Neural cell (in vitro differentiated cells): ENCODE measurements around the gene QKI. TPM values are rescaled to one million over a fixed set of nuclear protein-coding genes. Genes with fewer than 3 reads are reported as not detected.

Experiments used
- H2AFZ ChIP-seq: fragments of 200-600, 300-800 bp; sonication (generic), shearing (Covaris generic); 2 replicates; pipeline ENCODE4 v1.6.0; 2014; ENCODE audit warnings: low read depth, mild to moderate bottlenecking, antibody characterized with exemption, low read length, moderate library complexity
- H3F3A ChIP-seq: fragments of 200-600 bp; shearing (Covaris generic); 2 replicates; pipeline ENCODE4 v1.6.1; 2016; ENCODE audit warnings: mild to moderate bottlenecking, moderate library complexity, mixed read lengths, antibody characterized with exemption, low read length; ENCODE audit not compliant: insufficient read depth, poor library complexity, severe bottlenecking
- H3K27ac ChIP-seq: fragments of 200-600, 300-800 bp; sonication (generic), shearing (Covaris generic); 2 replicates; pipeline ENCODE4 v1.5.1; 2014; ENCODE audit warnings: mild to moderate bottlenecking, low read length, moderate library complexity
- H3K27me3 ChIP-seq: fragments of 300-800, 200-600 bp; sonication (generic), shearing (Covaris generic); 2 replicates; pipeline ENCODE4 v1.6.0; 2014; ENCODE audit warnings: mild to moderate bottlenecking, low read depth, low read length, moderate library complexity; ENCODE audit not compliant: insufficient read depth
- H3K36me3 ChIP-seq: fragments of 300-800, 200-600 bp; sonication (generic), shearing (Covaris generic); 2 replicates; pipeline ENCODE4 v1.5.1; 2014; ENCODE audit warnings: mild to moderate bottlenecking, antibody characterized with exemption, low read length, moderate library complexity; ENCODE audit not compliant: insufficient read depth
- H3K4me2 ChIP-seq: fragments of 300-800, 200-600 bp; sonication (generic), shearing (Covaris generic); 2 replicates; pipeline ENCODE4 v1.6.0; 2014; ENCODE audit warnings: mild to moderate bottlenecking, low read length
- H3K4me3 ChIP-seq: fragments of 300-800, 200-600 bp; sonication (generic), shearing (Covaris generic); 2 replicates; pipeline ENCODE4 v1.5.1; 2014; ENCODE audit warnings: mild to moderate bottlenecking, low read length, moderate library complexity
- H3K79me2 ChIP-seq: fragments of 200-600 bp; shearing (Covaris generic); replicated peaks from 2 replicates; pipeline ENCODE4 v1.6.0; 2014; ENCODE audit warnings: mild to moderate bottlenecking, low read length, moderate library complexity; ENCODE audit not compliant: insufficient read depth
- H3K9ac ChIP-seq: fragments of 300-800, 200-600 bp; sonication (generic), shearing (Covaris generic); 2 replicates; pipeline ENCODE4 v1.6.1; 2016; ENCODE audit warnings: mild to moderate bottlenecking, low read length, mixed read lengths
- H3K9me2 ChIP-seq: fragments of 200-600 bp; shearing (Covaris generic); 2 replicates; pipeline ENCODE4 v1.6.1; 2016; ENCODE audit warnings: mild to moderate bottlenecking, low read length, mixed read lengths; ENCODE audit not compliant: insufficient read depth
- H3K9me3 ChIP-seq: fragments of 200-600, 300-800 bp; sonication (generic), shearing (Covaris generic); 2 replicates; pipeline ENCODE4 v1.6.1; 2016; ENCODE audit warnings: mild to moderate bottlenecking, mixed run types, low read length, moderate library complexity, mixed read lengths
- H4K20me1 ChIP-seq: fragments of 200-600 bp; shearing (Covaris generic); 2 replicates; pipeline ENCODE4 v1.6.1; 2016; ENCODE audit warnings: mild to moderate bottlenecking, mixed run types; ENCODE audit not compliant: insufficient read depth
- CTCF ChIP-seq: fragments of 450-650 bp; IDR thresholded peaks from 2 replicates; pipeline ENCODE4 v1.5.1; 2014; ENCODE audit warnings: antibody characterized with exemption, mild to moderate bottlenecking, moderate library complexity; ENCODE audit not compliant: poor library complexity, severe bottlenecking
- EP300 ChIP-seq: fragments of 450-650 bp; conservative IDR thresholded peaks from 2 replicates; pipeline ENCODE4 v1.6.1; 2014; ENCODE audit warnings: antibody characterized with exemption, mild to moderate bottlenecking, moderate library complexity; ENCODE audit not compliant: poor library complexity, severe bottlenecking
- EZH2 ChIP-seq: fragments of 200-600, 300-800 bp; shearing (Covaris generic), sonication (generic); IDR thresholded peaks from 2 replicates; pipeline ENCODE4 v1.6.1; 2014; ENCODE audit warnings: antibody characterized with exemption, low read length, borderline replicate concordance, mild to moderate bottlenecking; ENCODE audit not compliant: insufficient read depth, poor library complexity, severe bottlenecking
- MXI1 ChIP-seq: fragments of 450-650 bp; conservative IDR thresholded peaks from 2 replicates; pipeline ENCODE4 v1.6.1; 2014; ENCODE audit warnings: antibody characterized with exemption, mild to moderate bottlenecking; ENCODE audit not compliant: poor library complexity, severe bottlenecking
- POLR2AphosphoS5 ChIP-seq: IDR thresholded peaks from 2 replicates; pipeline ENCODE4 v1.6.1; 2012
- RAD21 ChIP-seq: fragments of 450-650 bp; conservative IDR thresholded peaks from 2 replicates; pipeline ENCODE4 v1.6.1; 2014; ENCODE audit warnings: antibody characterized with exemption, mild to moderate bottlenecking, moderate library complexity
- REST ChIP-seq: IDR thresholded peaks from 2 replicates; pipeline ENCODE4 v1.6.1; 2012; ENCODE audit warnings: borderline replicate concordance
- SMC3 ChIP-seq: fragments of 450-650 bp; conservative IDR thresholded peaks from 2 replicates; pipeline ENCODE4 v1.6.1; 2014; ENCODE audit warnings: antibody characterized with exemption, mild to moderate bottlenecking, moderate library complexity; ENCODE audit not compliant: poor library complexity
- TAF1 ChIP-seq: IDR thresholded peaks from 2 replicates; pipeline ENCODE4 v1.6.1; 2012; ENCODE audit warnings: low read depth
- polyA plus RNA-seq: library from polyadenylated mRNA; depleted of rRNA; stranded (reverse); fragments of >200 nt; gene quantifications from 2 replicates; pipeline ENCODE4 v1.2.3, GENCODE V29; 2014

Gene QKI
- polyA plus RNA-seq, 1 donor from 2014 or later = 39.0 TPM

- Histone ChIP-seq H3K79me2 (no peaks in the 10 kb centered on the region), H4K20me1 (no peaks in the 10 kb centered on the region), H3K36me3 (no peaks in the 10 kb centered on the region), H3K9me2 (no peaks in the 10 kb centered on the region), H2AFZ (no peak overlapping the region), H3K4me3 (no peak overlapping the region), H3K27me3 (no peaks in the 10 kb centered on the region), H3K9me3 (no peaks in the 10 kb centered on the region), H3K9ac (no peak overlapping the region), H3K4me2 (no peak overlapping the region), H3F3A (no peaks in the 10 kb centered on the region), H3K27ac (no peak overlapping the region)
- TF ChIP-seq REST (no peak), RAD21 (no peak), TAF1 (no peak), EP300 (no peak), POLR2AphosphoS5 (no peak), SMC3 (no peak), CTCF (no peak), MXI1 (no peak), EZH2 (no peak)
Observed at GRCh38 chr6:163371129-163371528, 43.4 kb upstream of the QKI start.

GRCh38 chr6:163373240-163373639, 41.3 kb upstream of the QKI start:
- no peaks in the 10 kb centered on the region for H3K9me2 ChIP-seq
- no peaks in the 10 kb centered on the region for H3K9me3 ChIP-seq
- TF ChIP-seq RAD21 = no peak
- TF ChIP-seq REST = no peak
- TF ChIP-seq EZH2 = no peak
- no peak for TF ChIP-seq TAF1
- TF ChIP-seq MXI1 = no peak
- TF ChIP-seq EP300 = no peak
- TF ChIP-seq CTCF = no peak
- TF ChIP-seq SMC3 = no peak
- TF ChIP-seq POLR2AphosphoS5 = no peak

More at GRCh38 chr6:163373240-163373639, 41.3 kb upstream of the QKI start:
- no peak overlapping the region for H3K9ac ChIP-seq
- H3K27ac ChIP-seq = no peak overlapping the region
- H3K79me2 ChIP-seq = no peaks in the 10 kb centered on the region
- no peaks in the 10 kb centered on the region for H3F3A ChIP-seq
- no peaks in the 10 kb centered on the region for H3K36me3 ChIP-seq
- H3K27me3 ChIP-seq = no peaks in the 10 kb centered on the region
- H2AFZ ChIP-seq = no peak overlapping the region
- no peak overlapping the region for H3K4me3 ChIP-seq
- no peak overlapping the region for H3K4me2 ChIP-seq
- no peaks in the 10 kb centered on the region for H4K20me1 ChIP-seq
